Thyroid gland (tissue), 4 donors: ENCODE measurements around the gene EDIL3.

Source experiments
- CTCF ChIP-seq, 6 experiments: fragments of 200-600 bp in 3 of 6; fragments of 450-650 bp in 3 of 6; sonication (generic) in 3 of 6; IDR thresholded peaks; one replicate each; pipeline ENCODE4 v1.5.1; 2016 to 2019; ENCODE audit warnings: antibody characterized with exemption in 6 of 6, mild to moderate bottlenecking in 2 of 6, inconsistent platforms in 1 of 6, moderate library complexity in 1 of 6
- POLR2A ChIP-seq, 2 donors: fragments of 450-650 bp; IDR thresholded peaks; one replicate each; pipeline ENCODE4 v1.6.1; 2017; ENCODE audit warnings: antibody characterized with exemption in 2 of 2, mild to moderate bottlenecking in 2 of 2, moderate library complexity in 1 of 2

GRCh38 chr5:84242286-84242685 lies 142.4 kb downstream of the EDIL3 start:
- TF ChIP-seq CTCF (IDR thresholded peaks at IDR 0.05) (no peak), POLR2A (IDR thresholded peaks at IDR 0.05) (no peak)
